22Rv1 (cell line): Measurements from ENCODE around the gene SREBF2.

Experiments used
- CTCF ChIP-seq: fragments of 450-650 bp; IDR thresholded peaks from 2 replicates; pipeline ENCODE4 v1.5.1; 2017; ENCODE audit warnings: mild to moderate bottlenecking
- ZFX ChIP-seq: fragments of 450-650 bp; IDR thresholded peaks from 2 replicates; pipeline ENCODE4 v1.6.1; 2017; ENCODE audit warnings: antibody characterized with exemption, borderline replicate concordance

GRCh38 chr22:41912338-41913039 is 79.6 kb downstream of the SREBF2 start:
- TF ChIP-seq CTCF (no peak), ZFX (no peak)
